ENCODE measurements around the gene RTEL1. TPM values are rescaled to one million over a fixed set of nuclear protein-coding genes. Genes with fewer than 3 reads are reported as not detected.

RTEL1 gene
- total RNA-seq, 1 experiment from 2014 or later, result 33.4 TPM

- peaks cover 17 to 19% of the 10 kb centered on the region in 2 experiments for H3K9me3 Mint-ChIP-seq
- no peak overlapping the region for H2AFZ ChIP-seq (ENCODE audit: low read length)
- no peaks in the 10 kb centered on the region for H3K79me1 ChIP-seq (ENCODE audit: insufficient read depth, low read depth, low read length, poor library complexity, severe bottlenecking)
- no peak overlapping the region for H3K23ac ChIP-seq (ENCODE audit: insufficient read length, low read depth, low read length)
- H3K9ac ChIP-seq (ENCODE audit: extremely low read depth, insufficient read length, low read length), result no peak overlapping the region
- no peak overlapping the region for H2BK12ac ChIP-seq (ENCODE audit: insufficient read length, low read depth, low read length)
- H3K4me2 ChIP-seq (ENCODE audit: insufficient read depth, insufficient read length, low read length), result no peak overlapping the region
- no peak overlapping the region for H2BK20ac ChIP-seq (ENCODE audit: low read depth, low read length, poor library complexity, severe bottlenecking)
- H3K27me3 Mint-ChIP-seq (ENCODE audit: low read depth), result no peaks in the 10 kb centered on the region
- H2AK5ac ChIP-seq (ENCODE audit: insufficient read length, low read length), result no peak overlapping the region
- H4K8ac ChIP-seq (replicated peaks; ENCODE audit: insufficient read length, low read depth, low read length), result no peak overlapping the region
- peak overlapping the region in 2 of 3 experiments; percentile 20 to 48; a peak in 2 of 7 replicates for H3K27ac Mint-ChIP-seq
- H3K4me1 ChIP-seq (ENCODE audit: insufficient read depth, low read length), result no peaks in the 10 kb centered on the region
- no peak overlapping the region for H3K27ac ChIP-seq (ENCODE audit: insufficient read length, low read depth, low read length)
- no peaks in the 10 kb centered on the region for H3K4me1 Mint-ChIP-seq
- H4K5ac ChIP-seq (ENCODE audit: insufficient read length, low read depth, low read length), result no peak overlapping the region
- H3K56ac ChIP-seq (ENCODE audit: insufficient read length, low read depth, low read length), result no peak overlapping the region
- H3K14ac ChIP-seq (ENCODE audit: insufficient read depth, low read length), result no peak overlapping the region
- H3T11ph ChIP-seq (ENCODE audit: low read length), result no peak overlapping the region
- H3K36me3 Mint-ChIP-seq (ENCODE audit: insufficient read depth in 1 of 3, low read depth in 3 of 3), result peaks cover 29 to 35% (median 31%) of the 10 kb centered on the region in 3 experiments
- H4K91ac ChIP-seq (ENCODE audit: insufficient read length, low read depth, low read length), result no peak overlapping the region
- H3K4me3 Mint-ChIP-seq, result no peak overlapping the region
- H2BK15ac ChIP-seq (ENCODE audit: low read depth, low read length), result no peak overlapping the region
- H3K9me3 ChIP-seq (ENCODE audit: control insufficient read depth, low read depth, low read length), result peaks cover 13% of the 10 kb centered on the region
- no peaks in the 10 kb centered on the region for H3K79me2 ChIP-seq (ENCODE audit: insufficient read depth, low read length)
- H2BK5ac ChIP-seq (ENCODE audit: insufficient read length, low read length), result no peak overlapping the region
- no peak for TF ChIP-seq CTCF (conservative IDR thresholded peaks at IDR 0.05)
- no peak for DNase-seq
- no peaks in the 10 kb centered on the region for H3K23me2 ChIP-seq (ENCODE audit: insufficient read length, low read depth, low read length, poor library complexity, severe bottlenecking)
- no peak overlapping the region for H2BK120ac ChIP-seq (ENCODE audit: low read depth, low read length, poor library complexity, severe bottlenecking)
- H3K18ac ChIP-seq (ENCODE audit: insufficient read length, low read depth, low read length), result no peak overlapping the region
- no peaks in the 10 kb centered on the region for H4K20me1 ChIP-seq (ENCODE audit: control insufficient read depth, insufficient read depth, insufficient read length)
- H3K27me3 ChIP-seq (ENCODE audit: insufficient read depth, low read length), result no peaks in the 10 kb centered on the region
- WGBS (ENCODE audit: extremely low coverage, insufficient read length, low lambda C conversion rate), result no CpG with 5 or more reads among the region's 10 CpGs
- no peak overlapping the region for H3K4ac ChIP-seq (ENCODE audit: low read depth, low read length)
Measured at GRCh38 chr20:63611646-63612045, 46.5 kb upstream of the RTEL1 start.
